GM18868 (cell line): ENCODE results near the gene OR52H1.
"Not testable (repeated sequence)": the region's sequence is repeated elsewhere in the genome, so short reads cannot be mapped to it uniquely, and the experiment has no call there.

Source experiments
- ATAC-seq: cut with Tn5 transposase; IDR thresholded peaks from one replicate; pipeline ENCODE4 v1.9.1; 2021; ENCODE audit warnings: mild to moderate bottlenecking, moderate library complexity; ENCODE audit not compliant: unreplicated experiment

The OR52H1 gene

DNA sequence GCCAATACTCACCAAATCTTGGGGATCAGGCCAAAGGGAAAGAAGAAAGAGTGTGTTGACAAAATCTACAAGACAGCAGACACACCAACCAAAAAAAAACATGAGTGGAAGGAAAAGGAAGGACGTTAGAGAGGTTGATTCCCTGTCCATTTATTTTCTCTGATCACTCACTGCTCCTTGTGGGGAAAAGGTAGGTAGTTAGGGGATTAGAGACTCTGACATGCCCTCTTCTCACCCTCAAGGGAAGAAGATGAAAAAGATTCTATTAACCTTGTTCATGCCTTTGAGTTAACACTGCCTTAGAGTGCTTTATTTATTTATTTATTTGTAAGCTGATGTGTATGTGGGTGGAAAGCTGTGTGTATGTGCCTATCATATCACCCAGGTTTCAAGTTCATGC is at the start of gene OR52H1:
TSS of gene OR52H1 (minus strand) at position 101 of the 400 bp plus-strand sequence. CDS start 3,035 bp downstream, outside the sequence.
- no peak for ATAC-seq

DNA sequence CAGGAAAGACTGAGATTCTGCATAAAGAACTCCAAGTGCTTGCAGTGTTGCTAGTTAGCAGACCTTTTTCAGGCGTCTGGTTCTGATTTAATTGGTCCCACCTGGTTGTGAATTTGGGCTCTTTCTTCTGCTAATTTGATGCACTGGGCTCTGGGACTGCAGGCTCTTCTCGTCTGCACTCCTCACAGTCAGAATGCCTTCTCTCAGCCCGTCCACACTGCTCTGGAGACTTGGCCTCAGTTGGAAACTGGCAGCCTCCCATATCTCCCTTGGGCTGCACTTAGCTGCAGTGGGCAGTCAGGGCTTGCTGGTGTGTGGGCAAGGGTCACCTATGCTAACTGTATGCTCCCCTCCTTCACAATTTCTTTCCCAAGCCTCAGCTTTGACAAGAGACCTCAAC is 49.6 kb upstream of the OR52H1 start:
- no peak for ATAC-seq

DNA sequence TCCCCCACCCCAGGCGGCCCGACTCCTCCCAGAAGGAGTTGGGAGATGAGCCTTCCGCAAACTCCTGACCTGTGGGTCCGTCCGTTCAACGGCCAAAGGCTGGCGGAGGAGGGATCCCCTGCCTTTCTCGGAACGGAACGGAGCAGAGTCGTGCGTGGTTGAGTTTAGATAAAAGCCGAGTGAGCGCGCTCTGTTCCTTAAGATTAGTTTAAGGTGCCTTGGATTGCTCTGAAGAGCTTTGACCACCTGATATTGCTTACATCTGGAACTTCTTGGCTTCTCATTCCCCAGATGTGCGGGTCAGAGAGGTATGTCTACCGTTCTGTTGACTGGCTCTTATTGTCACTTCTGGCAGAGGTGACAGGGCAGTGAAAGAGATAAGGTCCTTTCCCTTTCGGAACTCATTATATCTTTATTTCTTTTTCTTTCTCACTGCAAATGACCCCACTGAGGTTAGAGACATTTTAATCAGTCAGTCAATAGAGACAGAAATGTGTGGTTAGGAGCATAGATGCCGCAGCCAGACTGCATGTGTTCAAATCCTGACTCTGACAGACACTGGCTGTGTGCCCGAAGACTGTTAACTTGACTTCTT is 48.4 kb upstream of the OR52H1 start, which contains the start of gene TRIM6:
TSS of gene TRIM6 (plus strand) at position 31 of the 595 bp plus-strand sequence. CDS start at position 292, 261 bp downstream.
- peak; percentile 63 for ATAC-seq

DNA sequence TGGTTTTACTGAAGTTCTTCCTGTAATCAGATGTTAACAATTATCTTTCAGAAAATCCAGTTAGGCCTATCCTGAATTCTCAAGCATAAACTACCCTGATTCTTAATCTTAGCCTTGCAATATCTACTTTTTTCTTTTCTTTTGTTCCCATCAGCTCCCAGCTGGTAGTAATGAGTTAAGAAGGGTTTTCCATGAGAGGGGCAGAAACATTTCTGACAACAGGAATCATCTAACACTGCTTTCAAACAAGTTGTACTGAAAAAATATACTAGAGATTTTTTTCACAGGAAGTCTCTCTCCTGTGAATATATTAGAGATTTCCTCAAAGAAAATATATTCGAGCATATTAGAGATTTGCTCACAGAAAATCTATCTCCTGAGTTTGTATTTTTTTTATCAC is 44.8 kb upstream of the OR52H1 start:
- no peak for ATAC-seq

DNA sequence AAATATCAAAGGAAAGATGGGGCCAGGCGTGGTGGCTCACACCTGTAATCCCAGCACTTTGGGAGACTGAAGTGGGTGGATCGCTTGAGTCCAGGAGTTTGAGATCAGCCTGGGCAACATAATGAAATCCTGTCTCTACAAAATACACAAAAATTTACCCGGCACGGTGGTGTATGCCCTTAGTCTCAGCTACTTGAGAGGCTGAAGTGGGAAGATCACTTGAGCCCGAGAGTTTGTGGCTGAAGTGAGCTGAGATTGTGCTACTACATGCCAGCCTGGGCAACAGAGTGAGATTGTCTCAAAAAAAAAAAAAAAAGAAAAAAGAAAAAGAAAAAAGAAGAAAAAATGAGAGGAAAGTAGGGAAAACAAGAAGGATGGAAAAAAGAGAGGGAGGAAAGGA is 44.3 kb upstream of the OR52H1 start:
- ATAC-seq = no peak

DNA sequence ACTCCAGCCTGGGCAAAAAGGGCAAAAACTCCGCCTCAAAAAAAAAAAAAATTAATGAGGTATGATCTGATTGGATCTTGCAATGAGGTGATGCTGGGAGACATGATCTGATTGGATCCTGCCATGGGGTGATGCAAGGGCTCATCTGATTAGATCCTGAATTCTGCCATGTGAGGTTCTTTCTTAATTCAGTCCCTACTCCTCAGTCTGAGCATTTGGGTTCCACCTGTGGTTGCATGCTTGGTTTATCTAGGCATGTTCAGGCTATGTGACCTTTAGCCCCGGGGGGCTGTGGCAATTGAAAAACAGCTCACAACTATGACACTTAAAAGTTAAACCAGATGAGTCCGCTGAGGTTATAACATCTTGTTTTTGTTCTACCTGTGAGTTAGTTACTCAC is 43.3 kb upstream of the OR52H1 start:
- no peak for ATAC-seq

DNA sequence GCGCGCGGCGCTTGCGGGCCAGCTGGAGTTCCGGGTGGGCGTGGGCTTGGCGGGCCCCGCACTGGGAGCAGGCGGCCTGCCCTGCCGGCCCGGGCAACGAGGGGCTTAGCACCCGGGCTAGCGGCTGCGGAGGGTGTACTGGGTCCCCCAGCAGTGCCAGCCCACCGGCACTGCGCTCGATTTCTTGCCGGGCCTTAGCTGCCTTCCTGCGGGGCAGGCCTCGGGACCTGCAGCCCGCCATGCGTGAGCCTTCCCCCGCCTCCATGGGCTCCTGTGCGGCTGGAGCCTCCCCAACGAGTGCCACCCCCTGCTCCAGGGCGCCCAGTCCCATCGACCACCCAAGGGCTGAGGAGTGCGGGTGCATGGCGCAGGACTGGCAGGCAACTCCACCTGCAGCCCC is 41.6 kb upstream of the OR52H1 start:
- not testable (repeated sequence) for ATAC-seq

DNA sequence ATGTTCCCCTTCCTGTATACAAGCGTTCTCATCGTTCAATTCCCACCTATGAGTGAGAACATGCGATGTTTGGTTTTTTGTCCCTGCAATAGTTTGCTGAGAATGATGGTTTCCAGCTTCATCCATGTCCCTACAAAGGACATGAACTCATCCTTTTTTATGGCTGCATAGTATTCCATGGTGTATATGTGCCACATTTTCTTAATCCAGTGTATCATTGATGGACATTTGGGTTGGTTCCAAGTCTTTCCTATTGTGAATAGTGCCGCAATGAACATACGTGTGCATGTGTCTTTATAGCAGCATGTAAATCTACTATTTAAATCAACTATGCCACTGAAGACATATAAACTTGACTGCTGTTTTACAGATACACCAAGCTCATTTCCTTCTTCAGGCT is 36.1 kb upstream of the OR52H1 start:
- not testable (repeated sequence) for ATAC-seq

DNA sequence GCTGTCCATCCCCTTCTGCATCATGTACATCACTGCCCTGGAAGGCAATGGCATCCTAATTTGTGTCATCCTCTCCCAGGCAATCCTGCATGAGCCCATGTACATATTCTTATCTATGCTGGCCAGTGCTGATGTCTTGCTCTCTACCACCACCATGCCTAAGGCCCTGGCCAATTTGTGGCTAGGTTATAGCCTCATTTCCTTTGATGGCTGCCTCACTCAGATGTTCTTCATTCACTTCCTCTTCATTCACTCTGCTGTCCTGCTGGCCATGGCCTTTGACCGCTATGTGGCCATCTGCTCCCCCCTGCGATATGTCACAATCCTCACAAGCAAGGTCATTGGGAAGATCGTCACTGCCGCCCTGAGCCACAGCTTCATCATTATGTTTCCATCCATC is 32.7 kb upstream of the OR52H1 start:
- ATAC-seq = no peak

DNA sequence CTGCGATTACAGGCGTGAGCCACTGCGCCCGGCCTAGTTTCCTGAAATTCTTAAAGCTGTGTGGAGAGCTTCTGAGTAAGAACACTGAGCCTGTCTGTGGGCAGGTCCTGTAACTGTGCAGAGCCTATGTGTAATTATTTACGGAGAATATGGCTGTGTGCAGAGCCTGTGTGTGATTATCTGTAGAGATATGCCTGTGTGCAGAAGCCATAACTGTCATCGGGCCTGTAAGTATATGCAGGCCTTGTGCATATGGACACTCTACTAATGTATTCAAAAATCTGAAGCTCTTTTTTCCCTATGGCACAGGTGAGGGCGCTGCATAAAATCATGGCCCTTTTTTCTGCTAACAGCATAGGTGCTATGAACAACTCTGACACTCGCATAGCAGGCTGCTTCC is 32.2 kb upstream of the OR52H1 start, which contains the start of gene OR52B6:
TSS of gene OR52B6 (plus strand) at position 301 of the 400 bp plus-strand sequence. CDS start at position 301, 0 bp downstream.
- ATAC-seq = no peak

DNA sequence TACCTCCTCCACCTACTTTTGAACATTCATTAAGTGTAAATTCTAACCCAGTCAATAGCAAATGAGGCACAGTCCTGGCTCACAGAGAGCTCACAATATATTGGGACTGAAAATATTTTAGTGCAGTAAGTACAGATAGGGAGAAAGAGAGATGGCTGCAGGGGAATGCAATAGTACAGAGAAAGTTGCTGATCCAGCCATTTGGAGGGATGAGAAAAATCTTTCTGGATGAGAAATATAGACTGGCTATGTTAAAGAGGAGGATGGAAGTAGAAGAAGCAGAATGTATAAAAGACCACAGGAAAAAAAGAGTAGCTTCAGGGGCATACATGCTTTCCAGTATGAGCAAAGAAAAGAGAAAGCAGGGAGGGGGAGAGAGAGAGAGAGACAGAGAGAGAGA is 28.8 kb upstream of the OR52H1 start:
- ATAC-seq = no peak

DNA sequence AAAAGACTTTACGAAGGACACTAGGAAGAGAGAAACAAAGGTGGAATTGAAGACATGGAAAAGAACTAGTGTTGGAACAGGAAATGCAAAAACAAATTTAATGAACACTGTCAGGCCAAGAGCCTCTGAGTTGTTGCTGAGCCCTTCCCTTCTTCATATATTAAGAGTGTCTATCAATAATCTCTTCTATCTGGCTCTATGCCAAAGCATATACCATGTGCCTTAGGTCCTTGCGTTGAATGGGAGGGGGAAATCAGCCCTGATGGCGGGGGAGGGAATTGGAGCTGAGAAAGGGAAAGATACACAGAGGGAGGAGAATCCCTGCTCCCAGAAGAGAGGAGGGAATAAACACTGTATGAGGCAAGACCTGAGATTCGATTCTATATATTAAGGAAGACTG is 26.8 kb upstream of the OR52H1 start:
- ATAC-seq = no peak

DNA sequence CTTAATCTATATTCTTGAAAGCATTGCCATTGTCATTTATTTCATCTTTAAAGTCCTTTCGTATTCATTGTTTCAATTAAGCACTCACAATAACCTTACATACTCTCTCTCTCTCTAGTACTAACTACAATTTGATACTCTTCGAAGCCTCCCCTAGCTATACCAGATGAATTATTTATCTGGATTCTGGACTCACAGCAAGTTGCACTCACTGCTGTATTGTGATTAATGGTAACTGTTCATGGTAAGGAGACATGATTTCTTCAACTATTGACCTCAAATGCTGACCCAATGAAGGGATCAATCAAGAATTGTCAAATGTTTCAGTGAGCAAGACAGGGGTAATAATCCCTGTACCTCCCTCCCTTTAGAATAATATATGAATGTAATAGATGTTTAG is 26.3 kb upstream of the OR52H1 start:
- no peak for ATAC-seq

DNA sequence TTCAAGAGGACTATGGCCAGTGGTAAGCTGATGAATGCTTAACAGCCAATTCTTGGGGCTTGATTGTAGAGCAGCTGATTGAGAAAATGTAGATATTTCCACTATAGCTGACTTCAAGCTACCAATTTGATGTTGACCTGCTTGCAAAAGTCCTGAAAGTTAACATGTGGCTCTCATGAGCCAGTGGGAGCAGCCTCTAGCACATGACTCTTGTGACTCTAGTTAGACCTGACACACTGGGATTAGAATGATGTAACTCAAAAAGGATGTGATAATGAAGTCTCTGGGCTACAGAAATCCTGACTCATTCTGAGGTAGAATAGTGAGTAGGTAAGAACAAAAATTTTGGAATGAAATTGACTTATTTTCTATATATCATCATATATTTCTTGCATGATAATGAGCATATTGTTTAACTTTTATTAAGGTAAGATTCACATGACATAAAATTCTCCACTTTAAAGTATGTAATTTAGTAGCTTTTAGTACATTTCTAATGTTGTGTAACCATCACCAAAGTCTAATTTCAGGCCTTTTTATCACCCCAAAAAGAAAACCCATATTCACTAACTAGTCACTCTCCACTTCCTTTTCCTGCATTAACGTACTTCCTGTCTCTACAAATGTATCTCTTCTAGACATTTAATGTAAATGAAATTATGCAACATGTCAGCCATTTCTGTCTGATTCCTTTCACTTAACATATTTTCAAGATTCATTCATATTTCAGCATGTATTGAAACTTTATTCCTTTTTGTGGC is 16.1 kb upstream of the OR52H1 start:
- ATAC-seq = no peak

DNA sequence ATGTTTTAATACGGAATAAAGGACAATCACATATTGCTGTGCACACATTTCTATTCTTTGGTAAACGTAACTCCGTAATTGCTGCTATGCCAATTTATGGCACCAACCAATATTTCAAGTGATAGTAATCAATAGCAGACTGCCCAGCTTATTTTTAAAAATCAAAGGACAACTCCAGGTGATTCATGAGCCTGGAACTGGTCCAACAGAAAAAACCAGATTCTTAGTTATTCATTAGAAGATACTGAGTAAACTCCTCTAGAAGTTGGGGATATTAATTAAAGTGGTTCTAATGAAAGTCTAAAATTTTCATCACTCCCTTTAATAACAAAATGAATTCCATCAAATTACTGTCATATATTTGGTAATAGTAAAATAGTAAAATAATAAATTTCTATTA is 9.4 kb upstream of the OR52H1 start:
- no peak for ATAC-seq

DNA sequence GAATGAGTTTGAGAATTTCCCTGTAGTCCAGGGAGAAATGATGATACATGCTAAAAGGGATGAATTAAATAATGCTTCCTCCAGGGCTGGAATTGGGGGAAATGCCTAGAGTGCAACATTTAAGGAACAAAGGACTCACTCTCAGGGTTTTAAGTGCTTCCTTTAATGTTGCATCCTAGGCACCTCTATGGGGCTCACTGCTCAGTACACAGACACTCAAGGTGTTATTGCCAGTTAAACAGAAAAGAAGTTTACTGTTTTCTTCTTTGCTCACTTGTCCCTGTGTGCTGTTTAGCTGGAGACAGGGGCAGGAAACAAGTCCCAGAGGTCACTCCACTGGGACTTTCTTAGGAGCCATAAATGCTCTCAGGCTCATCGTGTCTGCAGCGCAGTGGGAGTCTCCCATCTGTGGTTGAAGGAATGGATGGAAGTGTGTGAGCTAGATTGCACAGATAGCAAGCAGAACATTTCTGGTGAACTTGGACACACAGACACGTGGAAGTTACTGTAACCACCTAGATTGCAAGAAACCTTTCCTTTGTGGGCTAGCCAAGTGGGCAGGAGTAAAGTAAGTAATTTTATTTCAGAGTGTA is 8.4 kb upstream of the OR52H1 start:
- ATAC-seq = no peak

DNA sequence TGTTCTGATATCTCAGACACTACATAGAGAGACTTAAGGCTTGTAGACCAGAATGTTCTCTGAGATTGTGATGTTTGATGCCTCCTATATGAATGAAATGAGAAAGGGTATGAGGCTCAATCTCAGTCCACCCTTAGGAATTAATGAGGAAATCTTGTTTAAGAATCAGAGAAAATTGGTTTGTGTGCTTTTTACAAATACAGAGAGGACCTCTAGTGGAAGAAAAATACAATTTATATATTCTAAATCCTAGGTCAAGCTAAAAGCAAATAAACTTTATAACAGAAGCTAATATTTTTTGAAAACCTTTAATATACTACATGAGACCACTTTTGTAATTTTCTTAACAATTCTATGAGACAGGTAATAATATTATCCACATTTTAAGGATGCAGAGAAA is 5.0 kb upstream of the OR52H1 start:
- no peak for ATAC-seq

DNA sequence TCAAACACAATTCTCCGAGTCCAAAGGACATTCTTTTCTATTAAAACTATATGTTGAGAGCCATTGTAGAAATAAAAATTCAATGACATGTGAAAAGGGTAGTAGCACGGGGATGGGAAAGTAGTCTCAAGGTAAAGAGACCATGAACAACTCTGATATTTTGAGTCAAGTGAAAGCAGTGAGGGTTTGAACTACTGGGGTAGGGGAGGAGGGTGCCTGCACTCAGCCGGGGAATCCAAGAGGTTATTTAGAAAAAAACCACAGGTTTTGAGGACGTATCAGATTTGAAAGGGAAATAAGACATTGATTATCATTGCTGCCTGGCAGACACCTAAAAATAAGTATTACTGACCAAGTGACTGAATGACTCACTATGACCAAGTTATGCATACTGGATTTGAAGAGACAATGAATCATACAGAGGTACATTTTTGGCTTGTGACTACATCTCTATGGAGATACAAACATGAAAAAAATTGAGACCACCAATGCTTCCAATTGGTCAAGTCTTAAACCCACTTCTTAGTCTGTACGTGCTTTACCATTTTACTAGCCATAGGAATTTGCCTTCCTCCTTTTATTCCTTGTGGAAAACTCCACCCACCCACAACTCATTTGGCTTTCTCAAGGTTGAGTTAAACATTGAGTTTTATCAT is 2.2 kb upstream of the OR52H1 start:
- peak; percentile 92 for ATAC-seq

DNA sequence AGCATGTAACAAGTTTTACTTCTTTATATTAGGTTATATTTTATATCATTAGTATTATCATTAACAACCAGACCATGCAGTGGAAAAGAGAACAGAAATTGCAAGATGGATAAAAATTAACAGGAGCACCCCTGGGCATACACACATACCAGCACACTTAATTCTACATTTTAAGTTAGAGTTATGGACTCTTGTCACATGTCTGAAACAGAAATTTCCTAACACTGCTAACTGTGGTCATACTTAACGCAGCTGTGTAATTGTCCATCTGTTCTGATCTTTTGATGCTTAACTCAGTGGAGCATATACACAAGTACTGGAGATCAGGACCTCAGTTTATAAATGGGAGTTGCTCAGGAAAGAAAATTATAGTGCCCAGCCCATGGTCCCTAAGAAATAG is 358 bp downstream of the OR52H1 start:
- ATAC-seq = no peak

DNA sequence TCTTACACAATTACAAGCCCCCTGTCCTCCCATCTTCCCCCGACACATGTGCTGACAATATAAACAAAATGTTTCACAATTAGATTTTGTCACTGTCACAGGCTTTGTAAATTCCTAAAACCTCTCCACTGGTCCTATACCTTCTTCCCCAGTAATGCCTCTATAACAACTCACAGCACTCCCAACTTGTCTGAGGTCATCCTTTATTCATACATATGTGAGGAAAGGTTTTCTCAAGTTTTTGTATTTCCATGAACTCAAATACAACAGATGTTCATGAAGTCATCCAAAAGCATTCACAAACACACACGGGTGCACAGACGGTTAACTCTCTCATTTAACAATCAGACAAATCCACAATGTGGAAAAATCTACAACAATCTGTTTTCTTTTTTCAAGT is 1.9 kb downstream of the OR52H1 start:
- ATAC-seq = no peak

DNA sequence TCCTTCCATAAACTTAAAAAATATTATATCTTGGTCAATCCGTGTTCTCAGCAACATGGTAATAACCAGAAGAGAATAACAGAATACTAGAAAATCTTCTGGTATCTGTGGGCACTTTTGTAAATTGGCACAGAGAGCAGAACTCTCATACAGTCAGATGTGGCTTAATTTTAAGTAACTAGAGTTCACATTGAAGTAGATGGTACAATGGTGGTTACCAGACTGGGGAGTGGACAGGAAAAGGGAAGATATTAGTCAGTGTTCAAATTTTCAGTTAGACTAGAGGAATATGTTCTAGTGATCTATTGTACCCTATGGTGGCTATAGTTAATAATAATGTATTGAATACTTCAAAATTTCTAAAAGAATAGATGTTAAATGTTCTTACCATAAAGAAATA is 6.9 kb downstream of the OR52H1 start:
- ATAC-seq = no peak

DNA sequence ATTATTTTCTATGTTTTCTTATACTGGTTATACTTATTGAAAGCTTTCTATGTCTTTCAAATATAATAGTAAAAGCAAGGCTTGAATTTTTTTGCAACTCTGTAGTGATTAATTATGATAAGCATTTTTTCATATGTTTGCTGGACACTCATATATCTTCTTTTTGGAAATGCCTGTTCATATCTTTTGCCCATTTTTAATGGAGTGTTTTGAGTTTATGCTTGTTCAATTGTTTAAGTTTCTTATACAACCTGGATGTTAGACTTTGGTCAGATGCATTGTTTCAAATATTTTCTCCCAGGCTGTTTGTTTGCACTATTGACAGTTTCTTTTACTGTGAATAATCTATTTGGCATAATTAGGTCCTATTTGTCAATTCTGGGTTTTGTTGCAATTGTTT is 11.9 kb downstream of the OR52H1 start:
- ATAC-seq = no peak
